PC-3 (cell line): ENCODE measurements around the gene APOE.

ENCODE experiments used
- EZH2phosphoT487 ChIP-seq: fragments of 300-600 bp; sonication (generic); IDR thresholded peaks from 2 replicates; pipeline ENCODE4 v1.6.1; 2018; ENCODE audit warnings: mild to moderate bottlenecking, antibody characterized with exemption, low read length, borderline replicate concordance
- TF ChIP-seq, protein P1 (sequence below): fragments of 300-600 bp; sonication (generic); conservative IDR thresholded peaks from 2 replicates; pipeline ENCODE4 v1.5.1; 2017; ENCODE audit warnings: antibody characterized with exemption, low read depth, mild to moderate bottlenecking, low read length

DNA sequence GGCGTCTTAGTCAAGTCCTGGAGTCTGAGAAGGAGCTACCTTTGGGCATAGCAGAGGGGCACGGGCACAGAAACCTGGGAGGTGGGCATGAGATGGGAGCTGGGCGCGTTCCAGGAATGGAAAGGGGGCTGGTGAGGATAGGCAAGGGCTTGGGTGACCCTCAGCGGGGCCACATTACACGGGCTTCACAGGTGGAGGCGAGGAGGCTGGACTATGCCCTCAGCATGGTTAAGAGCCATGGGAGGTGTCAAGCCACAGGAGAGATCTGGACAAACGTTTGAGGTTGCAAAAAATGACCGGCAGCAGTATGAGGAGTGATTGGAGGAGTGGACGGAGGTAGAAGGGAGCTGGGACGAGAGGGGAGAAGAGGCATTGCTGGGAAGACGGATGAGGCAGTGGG is 38.0 kb upstream of the APOE start:
- TF ChIP-seq, protein P1, sequence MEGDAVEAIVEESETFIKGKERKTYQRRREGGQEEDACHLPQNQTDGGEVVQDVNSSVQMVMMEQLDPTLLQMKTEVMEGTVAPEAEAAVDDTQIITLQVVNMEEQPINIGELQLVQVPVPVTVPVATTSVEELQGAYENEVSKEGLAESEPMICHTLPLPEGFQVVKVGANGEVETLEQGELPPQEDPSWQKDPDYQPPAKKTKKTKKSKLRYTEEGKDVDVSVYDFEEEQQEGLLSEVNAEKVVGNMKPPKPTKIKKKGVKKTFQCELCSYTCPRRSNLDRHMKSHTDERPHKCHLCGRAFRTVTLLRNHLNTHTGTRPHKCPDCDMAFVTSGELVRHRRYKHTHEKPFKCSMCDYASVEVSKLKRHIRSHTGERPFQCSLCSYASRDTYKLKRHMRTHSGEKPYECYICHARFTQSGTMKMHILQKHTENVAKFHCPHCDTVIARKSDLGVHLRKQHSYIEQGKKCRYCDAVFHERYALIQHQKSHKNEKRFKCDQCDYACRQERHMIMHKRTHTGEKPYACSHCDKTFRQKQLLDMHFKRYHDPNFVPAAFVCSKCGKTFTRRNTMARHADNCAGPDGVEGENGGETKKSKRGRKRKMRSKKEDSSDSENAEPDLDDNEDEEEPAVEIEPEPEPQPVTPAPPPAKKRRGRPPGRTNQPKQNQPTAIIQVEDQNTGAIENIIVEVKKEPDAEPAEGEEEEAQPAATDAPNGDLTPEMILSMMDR, result no peak
- TF ChIP-seq EZH2phosphoT487, result no peak
